ENCODE results near the gene ADH1A.

ADH1A gene

GRCh38 chr4:99317354-99317753 is 26.6 kb upstream of the ADH1A start:
- H2AFZ ChIP-seq (ENCODE audit: low read depth, low read length) = no peak overlapping the region
- H3K36me3 ChIP-seq (ENCODE audit: insufficient read depth, low read length) = no peaks in the 10 kb centered on the region
- no peak for DNase-seq
- TF ChIP-seq CTCF (IDR thresholded peaks at IDR 0.05; ENCODE audit: borderline replicate concordance, extremely low read depth, low read length, poor library complexity, severe bottlenecking) (no peak), EZH2 (IDR thresholded peaks at IDR 0.05; ENCODE audit: borderline replicate concordance, low read depth, low read length, severe bottlenecking) (no peak)
- no peak overlapping the region for H3K9ac ChIP-seq (ENCODE audit: low read depth, low read length)
- H3K4me2 ChIP-seq (ENCODE audit: insufficient read depth, low read length) = no peak overlapping the region
- H3K27me3 ChIP-seq (ENCODE audit: insufficient read depth, low read length, poor library complexity) = no peaks in the 10 kb centered on the region
- H3K9me3 ChIP-seq (ENCODE audit: insufficient read depth, low read length, severe bottlenecking) = no peaks in the 10 kb centered on the region
- H3K4me1 ChIP-seq (ENCODE audit: insufficient read depth, low read length) = no peaks in the 10 kb centered on the region
- H4K20me1 ChIP-seq (ENCODE audit: insufficient read depth, low read length) = no peaks in the 10 kb centered on the region
- H3K79me2 ChIP-seq (ENCODE audit: insufficient read depth, low read length) = no peaks in the 10 kb centered on the region
- no peak for ATAC-seq (ENCODE audit: insufficient read depth, low read depth)
- no peak overlapping the region for H3K4me3 ChIP-seq (ENCODE audit: low read depth in 1 of 2, low read length in 2 of 2)
- no peak overlapping the region for H3K27ac ChIP-seq (ENCODE audit: low read length)

- H3K27ac ChIP-seq (ENCODE audit: low read length) = no peak overlapping the region
- H3K4me1 ChIP-seq (ENCODE audit: insufficient read depth, low read length) = no peaks in the 10 kb centered on the region
- no peaks in the 10 kb centered on the region for H4K20me1 ChIP-seq (ENCODE audit: insufficient read depth, low read length)
- H3K4me2 ChIP-seq (ENCODE audit: insufficient read depth, low read length) = no peak overlapping the region
- no peaks in the 10 kb centered on the region for H3K79me2 ChIP-seq (ENCODE audit: insufficient read depth, low read length)
- no peak overlapping the region for H2AFZ ChIP-seq (ENCODE audit: low read depth, low read length)
- no peaks in the 10 kb centered on the region for H3K27me3 ChIP-seq (ENCODE audit: insufficient read depth, low read length, poor library complexity)
- no peak for TF ChIP-seq EZH2 (IDR thresholded peaks at IDR 0.05; ENCODE audit: borderline replicate concordance, low read depth, low read length, severe bottlenecking)
- TF ChIP-seq CTCF (IDR thresholded peaks at IDR 0.05; ENCODE audit: borderline replicate concordance, extremely low read depth, low read length, poor library complexity, severe bottlenecking) = no peak
- no peaks in the 10 kb centered on the region for H3K9me3 ChIP-seq (ENCODE audit: insufficient read depth, low read length, severe bottlenecking)
- H3K4me3 ChIP-seq (ENCODE audit: low read depth in 1 of 2, low read length in 2 of 2) = no peak overlapping the region
- H3K36me3 ChIP-seq (ENCODE audit: insufficient read depth, low read length) = no peaks in the 10 kb centered on the region
- no peak overlapping the region for H3K9ac ChIP-seq (ENCODE audit: low read depth, low read length)
- DNase-seq (no peak), ATAC-seq (ENCODE audit: insufficient read depth, low read depth) (no peak)
Observed at GRCh38 chr4:99315839-99316238, 25.1 kb upstream of the ADH1A start.

GRCh38 chr4:99314211-99314610 is 23.4 kb upstream of the ADH1A start:
- H3K4me2 ChIP-seq (ENCODE audit: insufficient read depth, low read length) = no peak overlapping the region
- no peaks in the 10 kb centered on the region for H3K9me3 ChIP-seq (ENCODE audit: insufficient read depth, low read length, severe bottlenecking)
- DNase-seq (no peak), ATAC-seq (ENCODE audit: insufficient read depth, low read depth) (no peak)
- no peak overlapping the region for H3K9ac ChIP-seq (ENCODE audit: low read depth, low read length)
- no peaks in the 10 kb centered on the region for H3K4me1 ChIP-seq (ENCODE audit: insufficient read depth, low read length)
- no peaks in the 10 kb centered on the region for H3K36me3 ChIP-seq (ENCODE audit: insufficient read depth, low read length)
- no peaks in the 10 kb centered on the region for H4K20me1 ChIP-seq (ENCODE audit: insufficient read depth, low read length)
- no peak overlapping the region for H2AFZ ChIP-seq (ENCODE audit: low read depth, low read length)
- no peaks in the 10 kb centered on the region for H3K27me3 ChIP-seq (ENCODE audit: insufficient read depth, low read length, poor library complexity)
- H3K79me2 ChIP-seq (ENCODE audit: insufficient read depth, low read length) = no peaks in the 10 kb centered on the region
- no peak overlapping the region for H3K27ac ChIP-seq (ENCODE audit: low read length)
- TF ChIP-seq EZH2 (IDR thresholded peaks at IDR 0.05; ENCODE audit: borderline replicate concordance, low read depth, low read length, severe bottlenecking) (no peak), CTCF (IDR thresholded peaks at IDR 0.05; ENCODE audit: borderline replicate concordance, extremely low read depth, low read length, poor library complexity, severe bottlenecking) (no peak)
- no peak overlapping the region for H3K4me3 ChIP-seq (ENCODE audit: low read depth in 1 of 2, low read length in 2 of 2)

GRCh38 chr4:99310389-99310788 is 19.6 kb upstream of the ADH1A start:
- DNase-seq (no peak), ATAC-seq (ENCODE audit: insufficient read depth, low read depth) (no peak)
- Histone ChIP-seq H3K27ac (ENCODE audit: low read length) (no peak overlapping the region), H3K9ac (ENCODE audit: low read depth, low read length) (no peak overlapping the region), H3K79me2 (ENCODE audit: insufficient read depth, low read length) (no peaks in the 10 kb centered on the region), H3K36me3 (ENCODE audit: insufficient read depth, low read length) (no peaks in the 10 kb centered on the region), H3K9me3 (ENCODE audit: insufficient read depth, low read length, severe bottlenecking) (no peaks in the 10 kb centered on the region), H3K4me1 (ENCODE audit: insufficient read depth, low read length) (no peaks in the 10 kb centered on the region), H3K4me3 (ENCODE audit: low read depth in 1 of 2, low read length in 2 of 2) (no peak overlapping the region), H3K4me2 (ENCODE audit: insufficient read depth, low read length) (no peak overlapping the region), H2AFZ (ENCODE audit: low read depth, low read length) (no peak overlapping the region), H4K20me1 (ENCODE audit: insufficient read depth, low read length) (no peaks in the 10 kb centered on the region), H3K27me3 (ENCODE audit: insufficient read depth, low read length, poor library complexity) (no peaks in the 10 kb centered on the region)
- TF ChIP-seq EZH2 (IDR thresholded peaks at IDR 0.05; ENCODE audit: borderline replicate concordance, low read depth, low read length, severe bottlenecking) = no peak
- no peak for TF ChIP-seq CTCF (IDR thresholded peaks at IDR 0.05; ENCODE audit: borderline replicate concordance, extremely low read depth, low read length, poor library complexity, severe bottlenecking)

Data from DND-41 (cell line).